K562 (cell line): Measurements from ENCODE around the gene ZNF460.

Source experiments
- FIP1L1 ChIP-seq: fragments of 200-400 bp; formaldehyde crosslinking; IDR thresholded peaks from 2 replicates; pipeline ENCODE4 v1.6.1; 2018; ENCODE audit warnings: mild to moderate bottlenecking, low read depth, low read length; ENCODE audit not compliant: poor library complexity, severe bottlenecking
- TF ChIP-seq, protein P1 (sequence below): sonication (generic); formaldehyde crosslinking; IDR thresholded peaks from 2 replicates; pipeline ENCODE4 v1.9.0; 2022; ENCODE audit warnings: mild to moderate bottlenecking, missing genetic modification reagents

GRCh38 chr19:57273014-57273413 lies 7.3 kb upstream of the ZNF460 start:
- TF ChIP-seq, protein P1, sequence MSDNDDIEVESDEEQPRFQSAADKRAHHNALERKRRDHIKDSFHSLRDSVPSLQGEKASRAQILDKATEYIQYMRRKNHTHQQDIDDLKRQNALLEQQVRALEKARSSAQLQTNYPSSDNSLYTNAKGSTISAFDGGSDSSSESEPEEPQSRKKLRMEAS (CRISPR knock-in tag) = no peak
- TF ChIP-seq FIP1L1 = no peak
